Esophagus muscularis mucosa (tissue), 3 donors: Measurements from ENCODE around the gene UEVLD.

ENCODE experiments used
- CTCF ChIP-seq, 3 experiments: fragments of 200-600 bp in 2 of 3; fragments of 450-650 bp in 1 of 3; sonication (generic) in 2 of 3; IDR thresholded peaks; one replicate each; pipeline ENCODE4 v1.5.1; 2017 to 2019; ENCODE audit warnings: antibody characterized with exemption in 3 of 3, mild to moderate bottlenecking in 2 of 3, moderate library complexity in 1 of 3
- POLR2A ChIP-seq: fragments of 450-650 bp; IDR thresholded peaks from one replicate; pipeline ENCODE4 v1.6.1; 2017; ENCODE audit warnings: antibody characterized with exemption, moderate library complexity, mild to moderate bottlenecking, low read depth

- no peak for TF ChIP-seq POLR2A
- no peak for TF ChIP-seq CTCF (IDR thresholded peaks at IDR 0.05)
Observed at GRCh38 chr11:18614667-18615066, 26.1 kb upstream of the UEVLD start.
